KMS-11 (cell line): Measurements from ENCODE around the gene STH.
"Not testable (repeated sequence)": the region's sequence is repeated elsewhere in the genome, so short reads cannot be mapped to it uniquely, and the experiment has no call there.

Experiments
- H2AFZ ChIP-seq: fragments of 200-600 bp; sonication (generic); 2 replicates; pipeline ENCODE4 v1.6.1; 2016; ENCODE audit warnings: antibody characterized with exemption, mixed run types, low read depth
- H3K27ac ChIP-seq: fragments of 200-600 bp; sonication (generic); 2 replicates; pipeline ENCODE4 v1.6.1; 2016; ENCODE audit warnings: mild to moderate bottlenecking, mixed run types
- H3K27me3 ChIP-seq: fragments of 200-600 bp; sonication (generic); 2 replicates; pipeline ENCODE4 v1.6.1; 2017; ENCODE audit warnings: mild to moderate bottlenecking, low read depth, mixed run types, moderate library complexity; ENCODE audit not compliant: insufficient read depth
- H3K36me3 ChIP-seq: fragments of 200-600 bp; sonication (generic); 2 replicates; pipeline ENCODE4 v1.6.1; 2017; ENCODE audit warnings: mild to moderate bottlenecking, mixed run types; ENCODE audit not compliant: insufficient read depth
- H3K4me1 ChIP-seq: fragments of 200-600 bp; sonication (generic); 2 replicates; pipeline ENCODE4 v1.6.1; 2016; ENCODE audit warnings: mild to moderate bottlenecking, low read depth, mixed run types; ENCODE audit not compliant: poor library complexity, severe bottlenecking
- H3K4me2 ChIP-seq: fragments of 200-600 bp; sonication (generic); 2 replicates; pipeline ENCODE4 v1.7.0; 2016; ENCODE audit warnings: mild to moderate bottlenecking, mixed run types
- H3K4me3 ChIP-seq: fragments of 200-600 bp; sonication (generic); IDR thresholded peaks from 2 replicates; pipeline ENCODE4 v1.6.1; 2017; ENCODE audit warnings: low read depth, low read length, mixed read lengths; ENCODE audit not compliant: insufficient read depth
- H3K79me2 ChIP-seq: fragments of 200-600 bp; sonication (generic); 2 replicates; pipeline ENCODE4 v1.6.1; 2016; ENCODE audit warnings: low read depth, mixed run types; ENCODE audit not compliant: insufficient read depth
- H3K9ac ChIP-seq: fragments of 200-600 bp; sonication (generic); 2 replicates; pipeline ENCODE4 v1.6.1; 2016; ENCODE audit warnings: mild to moderate bottlenecking, mixed run types
- H4K20me1 ChIP-seq: fragments of 200-600 bp; sonication (generic); 2 replicates; pipeline ENCODE4 v1.6.1; 2016; ENCODE audit warnings: mild to moderate bottlenecking, mixed run types; ENCODE audit not compliant: insufficient read depth
- TF ChIP-seq, protein P1 (sequence below): fragments of 200-600 bp; sonication (generic); conservative IDR thresholded peaks from 2 replicates; pipeline ENCODE4 v1.6.1; 2017; ENCODE audit warnings: low read depth, mild to moderate bottlenecking, antibody characterized with exemption, low read length, moderate library complexity, mixed read lengths

The STH gene

GRCh38 chr17:46002311-46002972, 3.4 kb downstream of the STH start:
- Histone ChIP-seq H3K36me3 (no peaks in the 10 kb centered on the region), H3K79me2 (no peaks in the 10 kb centered on the region), H3K4me1 (peaks cover 6% of the 10 kb centered on the region), H3K9ac (no peak overlapping the region), H2AFZ (0 out of 2 replicates have a peak overlapping the region, but pooled peaks have one; percentile 9), H3K27me3 (no peaks in the 10 kb centered on the region), H4K20me1 (no peaks in the 10 kb centered on the region), H3K27ac (no peak overlapping the region), H3K4me2 (no peak overlapping the region), H3K4me3 (no peak overlapping the region)
- TF ChIP-seq, protein P1, sequence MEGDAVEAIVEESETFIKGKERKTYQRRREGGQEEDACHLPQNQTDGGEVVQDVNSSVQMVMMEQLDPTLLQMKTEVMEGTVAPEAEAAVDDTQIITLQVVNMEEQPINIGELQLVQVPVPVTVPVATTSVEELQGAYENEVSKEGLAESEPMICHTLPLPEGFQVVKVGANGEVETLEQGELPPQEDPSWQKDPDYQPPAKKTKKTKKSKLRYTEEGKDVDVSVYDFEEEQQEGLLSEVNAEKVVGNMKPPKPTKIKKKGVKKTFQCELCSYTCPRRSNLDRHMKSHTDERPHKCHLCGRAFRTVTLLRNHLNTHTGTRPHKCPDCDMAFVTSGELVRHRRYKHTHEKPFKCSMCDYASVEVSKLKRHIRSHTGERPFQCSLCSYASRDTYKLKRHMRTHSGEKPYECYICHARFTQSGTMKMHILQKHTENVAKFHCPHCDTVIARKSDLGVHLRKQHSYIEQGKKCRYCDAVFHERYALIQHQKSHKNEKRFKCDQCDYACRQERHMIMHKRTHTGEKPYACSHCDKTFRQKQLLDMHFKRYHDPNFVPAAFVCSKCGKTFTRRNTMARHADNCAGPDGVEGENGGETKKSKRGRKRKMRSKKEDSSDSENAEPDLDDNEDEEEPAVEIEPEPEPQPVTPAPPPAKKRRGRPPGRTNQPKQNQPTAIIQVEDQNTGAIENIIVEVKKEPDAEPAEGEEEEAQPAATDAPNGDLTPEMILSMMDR, result peak; percentile 98

DNA sequence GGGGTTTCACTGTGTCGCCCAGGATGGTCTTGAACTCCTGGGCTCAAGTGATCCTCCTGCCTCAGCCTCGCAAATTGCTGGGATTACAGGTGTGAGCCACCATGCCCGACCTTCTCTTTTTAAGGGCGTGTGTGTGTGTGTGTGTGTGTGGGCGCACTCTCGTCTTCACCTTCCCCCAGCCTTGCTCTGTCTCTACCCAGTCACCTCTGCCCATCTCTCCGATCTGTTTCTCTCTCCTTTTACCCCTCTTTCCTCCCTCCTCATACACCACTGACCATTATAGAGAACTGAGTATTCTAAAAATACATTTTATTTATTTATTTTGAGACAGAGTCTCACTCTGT, 3.9 kb downstream of the STH start:
- Histone ChIP-seq H2AFZ (0 out of 2 replicates have a peak overlapping the region, but pooled peaks have one; percentile 9), H3K27me3 (no peaks in the 10 kb centered on the region), H3K79me2 (no peaks in the 10 kb centered on the region), H3K4me2 (no peak overlapping the region), H3K4me1 (peaks cover 6% of the 10 kb centered on the region), H3K9ac (no peak overlapping the region), H3K36me3 (no peaks in the 10 kb centered on the region), H3K4me3 (no peak overlapping the region), H4K20me1 (no peaks in the 10 kb centered on the region), H3K27ac (no peak overlapping the region)
- TF ChIP-seq, protein P1, result no peak

DNA sequence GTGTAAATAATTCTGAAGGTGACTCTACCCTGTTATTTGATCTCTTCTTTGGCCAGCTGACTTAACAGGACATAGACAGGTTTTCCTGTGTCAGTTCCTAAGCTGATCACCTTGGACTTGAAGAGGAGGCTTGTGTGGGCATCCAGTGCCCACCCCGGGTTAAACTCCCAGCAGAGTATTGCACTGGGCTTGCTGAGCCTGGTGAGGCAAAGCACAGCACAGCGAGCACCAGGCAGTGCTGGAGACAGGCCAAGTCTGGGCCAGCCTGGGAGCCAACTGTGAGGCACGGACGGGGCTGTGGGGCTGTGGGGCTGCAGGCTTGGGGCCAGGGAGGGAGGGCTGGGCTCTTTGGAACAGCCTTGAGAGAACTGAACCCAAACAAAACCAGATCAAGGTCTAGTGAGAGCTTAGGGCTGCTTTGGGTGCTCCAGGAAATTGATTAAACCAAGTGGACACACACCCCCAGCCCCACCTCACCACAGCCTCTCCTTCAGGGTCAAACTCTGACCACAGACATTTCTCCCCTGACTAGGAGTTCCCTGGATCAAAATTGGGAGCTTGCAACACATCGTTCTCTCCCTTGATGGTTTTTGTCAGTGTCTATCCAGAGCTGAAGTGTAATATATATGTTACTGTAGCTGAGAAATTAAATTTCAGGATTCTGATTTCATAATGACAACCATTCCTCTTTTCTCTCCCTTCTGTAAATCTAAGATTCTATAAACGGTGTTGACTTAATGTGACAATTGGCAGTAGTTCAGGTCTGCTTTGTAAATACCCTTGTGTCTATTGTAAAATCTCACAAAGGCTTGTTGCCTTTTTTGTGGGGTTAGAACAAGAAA, 5.1 kb downstream of the STH start:
- no peak overlapping the region for H3K9ac ChIP-seq
- H4K20me1 ChIP-seq, result no peaks in the 10 kb centered on the region
- no peaks in the 10 kb centered on the region for H3K79me2 ChIP-seq
- H3K27ac ChIP-seq, result no peak overlapping the region
- TF ChIP-seq, protein P1, result no peak
- H3K4me2 ChIP-seq, result no peak overlapping the region
- no peaks in the 10 kb centered on the region for H3K36me3 ChIP-seq
- no peak overlapping the region for H2AFZ ChIP-seq
- H3K4me3 ChIP-seq, result no peak overlapping the region
- H3K27me3 ChIP-seq, result no peaks in the 10 kb centered on the region
- peaks cover 6% of the 10 kb centered on the region for H3K4me1 ChIP-seq

- not testable (repeated sequence) for H3K4me3 ChIP-seq, H3K4me1 ChIP-seq, H3K4me2 ChIP-seq, H3K27ac ChIP-seq, H3K36me3 ChIP-seq, H4K20me1 ChIP-seq, H3K79me2 ChIP-seq, H2AFZ ChIP-seq, H3K9ac ChIP-seq, H3K27me3 ChIP-seq
Observed at GRCh38 chr17:46006082-46006481, 7.0 kb downstream of the STH start.
